HepG2 (cell line): ENCODE data around the gene ATP11A.

ENCODE experiments used
- ADNP ChIP-seq: sonication (generic); formaldehyde crosslinking; IDR thresholded peaks from 2 replicates; pipeline ENCODE4 v1.4.0; 2020; ENCODE audit warnings: missing genetic modification reagents
- JUN ChIP-seq: sonication (generic); formaldehyde crosslinking; IDR thresholded peaks from 2 replicates; pipeline ENCODE4 v1.4.0; 2020; ENCODE audit warnings: mild to moderate bottlenecking, missing genetic modification reagents
- MEIS1 ChIP-seq: sonication (generic); formaldehyde crosslinking; IDR thresholded peaks from 2 replicates; pipeline ENCODE4 v1.9.0; 2021; ENCODE audit warnings: mild to moderate bottlenecking, missing genetic modification reagents, moderate library complexity, borderline replicate concordance
- NFIC ChIP-seq: IDR thresholded peaks from 2 replicates; pipeline ENCODE4 v1.6.1; 2012; ENCODE audit warnings: mild to moderate bottlenecking, low read length, inconsistent platforms
- NR1H2 ChIP-seq: sonication (generic); formaldehyde crosslinking; IDR thresholded peaks from 2 replicates; pipeline ENCODE4 v1.8.1; 2022; ENCODE audit warnings: low read depth, missing genetic modification reagents, borderline replicate concordance
- POLR2A ChIP-seq, 2 experiments: IDR thresholded peaks; 2 replicates each; pipeline ENCODE4 v1.6.1; 2011; ENCODE audit warnings: low read depth in 2 of 2, low read length in 2 of 2, mild to moderate bottlenecking in 1 of 2, moderate library complexity in 1 of 2; ENCODE audit not compliant: insufficient read depth in 1 of 2
- RELA ChIP-seq: sonication (generic); formaldehyde crosslinking; IDR thresholded peaks from 2 replicates; pipeline ENCODE4 v1.4.0; 2020; ENCODE audit warnings: missing genetic modification reagents
- RNF2 ChIP-seq: fragments of 450-650 bp; conservative IDR thresholded peaks from 2 replicates; pipeline ENCODE4 v1.6.1; 2016; ENCODE audit warnings: low read depth
- ZFP36 ChIP-seq: fragments of 150-350 bp; IDR thresholded peaks from 2 replicates; pipeline ENCODE4 v1.6.1; 2018; ENCODE audit warnings: borderline replicate concordance, low read length, low read depth; ENCODE audit not compliant: partially characterized antibody
- TF ChIP-seq, protein P1 (sequence below): sonication (generic); formaldehyde crosslinking; IDR thresholded peaks from 2 replicates; pipeline ENCODE4 v1.5.0; 2020; ENCODE audit warnings: missing genetic modification reagents
- TF ChIP-seq, protein P2 (sequence below): sonication (generic); formaldehyde crosslinking; IDR thresholded peaks from 2 replicates; pipeline ENCODE4 v1.5.1; 2020; ENCODE audit warnings: mild to moderate bottlenecking, missing genetic modification reagents, moderate library complexity
- TF ChIP-seq, protein P3 (sequence below): sonication (generic); formaldehyde crosslinking; IDR thresholded peaks from 2 replicates; pipeline ENCODE4 v1.4.0; 2020; ENCODE audit warnings: missing genetic modification reagents
- TF ChIP-seq, protein P4 (sequence below): sonication (generic); formaldehyde crosslinking; IDR thresholded peaks from 2 replicates; pipeline ENCODE4 v1.5.0; 2020; ENCODE audit warnings: mild to moderate bottlenecking, missing genetic modification reagents, moderate library complexity
- TF ChIP-seq, protein P5 (sequence below), 2 experiments: IDR thresholded peaks; 2 replicates each; pipeline ENCODE4 v1.6.1; 2011 to 2012; ENCODE audit warnings: low read length in 2 of 2, borderline replicate concordance in 1 of 2, low read depth in 1 of 2, mild to moderate bottlenecking in 1 of 2, moderate library complexity in 1 of 2

DNA sequence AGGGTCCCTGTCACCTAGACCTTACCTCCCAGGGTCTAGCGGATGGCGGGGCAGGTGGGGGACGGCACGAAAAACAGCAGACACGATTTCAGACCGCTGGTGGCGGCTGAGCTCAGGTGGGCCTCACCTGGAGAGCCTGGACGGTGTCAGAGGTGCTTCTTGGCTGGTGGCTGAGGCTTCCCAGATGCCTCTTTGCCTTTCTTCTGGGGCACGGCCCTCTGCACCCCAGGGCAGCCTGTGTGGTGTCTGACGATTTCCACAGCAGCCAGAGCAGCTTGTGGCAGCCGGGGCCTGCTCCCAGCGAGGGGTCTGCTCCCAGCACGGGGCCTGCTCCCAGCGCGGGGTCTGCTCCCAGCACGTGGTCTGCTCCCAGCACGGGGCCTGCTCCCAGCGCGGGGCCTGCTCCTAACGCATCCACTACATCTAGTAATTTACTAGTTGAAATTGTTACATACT, 66.7 kb downstream of the ATP11A start:
- TF ChIP-seq MEIS1 (CRISPR knock-in tag) (no peak), POLR2A (IDR thresholded peaks at IDR 0.05; ENCODE audit: insufficient read depth in 1 of 2, low read depth in 2 of 2, low read length in 2 of 2) (no peak; a peak in 1 of 4 replicates), NR1H2 (CRISPR knock-in tag) (no peak), RELA (no peak), JUN (no peak), RNF2 (no peak; the same call in 1 of the 2 replicates), ADNP (no peak), ZFP36 (no peak), NFIC (no peak)
- TF ChIP-seq, protein P1, sequence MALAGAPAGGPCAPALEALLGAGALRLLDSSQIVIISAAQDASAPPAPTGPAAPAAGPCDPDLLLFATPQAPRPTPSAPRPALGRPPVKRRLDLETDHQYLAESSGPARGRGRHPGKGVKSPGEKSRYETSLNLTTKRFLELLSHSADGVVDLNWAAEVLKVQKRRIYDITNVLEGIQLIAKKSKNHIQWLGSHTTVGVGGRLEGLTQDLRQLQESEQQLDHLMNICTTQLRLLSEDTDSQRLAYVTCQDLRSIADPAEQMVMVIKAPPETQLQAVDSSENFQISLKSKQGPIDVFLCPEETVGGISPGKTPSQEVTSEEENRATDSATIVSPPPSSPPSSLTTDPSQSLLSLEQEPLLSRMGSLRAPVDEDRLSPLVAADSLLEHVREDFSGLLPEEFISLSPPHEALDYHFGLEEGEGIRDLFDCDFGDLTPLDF (CRISPR knock-in tag): no peak
- TF ChIP-seq, protein P2, sequence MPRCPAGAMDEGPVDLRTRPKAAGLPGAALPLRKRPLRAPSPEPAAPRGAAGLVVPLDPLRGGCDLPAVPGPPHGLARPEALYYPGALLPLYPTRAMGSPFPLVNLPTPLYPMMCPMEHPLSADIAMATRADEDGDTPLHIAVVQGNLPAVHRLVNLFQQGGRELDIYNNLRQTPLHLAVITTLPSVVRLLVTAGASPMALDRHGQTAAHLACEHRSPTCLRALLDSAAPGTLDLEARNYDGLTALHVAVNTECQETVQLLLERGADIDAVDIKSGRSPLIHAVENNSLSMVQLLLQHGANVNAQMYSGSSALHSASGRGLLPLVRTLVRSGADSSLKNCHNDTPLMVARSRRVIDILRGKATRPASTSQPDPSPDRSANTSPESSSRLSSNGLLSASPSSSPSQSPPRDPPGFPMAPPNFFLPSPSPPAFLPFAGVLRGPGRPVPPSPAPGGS (CRISPR knock-in tag): no peak
- TF ChIP-seq, protein P3, sequence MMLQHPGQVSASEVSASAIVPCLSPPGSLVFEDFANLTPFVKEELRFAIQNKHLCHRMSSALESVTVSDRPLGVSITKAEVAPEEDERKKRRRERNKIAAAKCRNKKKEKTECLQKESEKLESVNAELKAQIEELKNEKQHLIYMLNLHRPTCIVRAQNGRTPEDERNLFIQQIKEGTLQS (CRISPR knock-in tag): no peak
- TF ChIP-seq, protein P4, sequence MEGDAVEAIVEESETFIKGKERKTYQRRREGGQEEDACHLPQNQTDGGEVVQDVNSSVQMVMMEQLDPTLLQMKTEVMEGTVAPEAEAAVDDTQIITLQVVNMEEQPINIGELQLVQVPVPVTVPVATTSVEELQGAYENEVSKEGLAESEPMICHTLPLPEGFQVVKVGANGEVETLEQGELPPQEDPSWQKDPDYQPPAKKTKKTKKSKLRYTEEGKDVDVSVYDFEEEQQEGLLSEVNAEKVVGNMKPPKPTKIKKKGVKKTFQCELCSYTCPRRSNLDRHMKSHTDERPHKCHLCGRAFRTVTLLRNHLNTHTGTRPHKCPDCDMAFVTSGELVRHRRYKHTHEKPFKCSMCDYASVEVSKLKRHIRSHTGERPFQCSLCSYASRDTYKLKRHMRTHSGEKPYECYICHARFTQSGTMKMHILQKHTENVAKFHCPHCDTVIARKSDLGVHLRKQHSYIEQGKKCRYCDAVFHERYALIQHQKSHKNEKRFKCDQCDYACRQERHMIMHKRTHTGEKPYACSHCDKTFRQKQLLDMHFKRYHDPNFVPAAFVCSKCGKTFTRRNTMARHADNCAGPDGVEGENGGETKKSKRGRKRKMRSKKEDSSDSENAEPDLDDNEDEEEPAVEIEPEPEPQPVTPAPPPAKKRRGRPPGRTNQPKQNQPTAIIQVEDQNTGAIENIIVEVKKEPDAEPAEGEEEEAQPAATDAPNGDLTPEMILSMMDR: no peak
- TF ChIP-seq, protein P5, sequence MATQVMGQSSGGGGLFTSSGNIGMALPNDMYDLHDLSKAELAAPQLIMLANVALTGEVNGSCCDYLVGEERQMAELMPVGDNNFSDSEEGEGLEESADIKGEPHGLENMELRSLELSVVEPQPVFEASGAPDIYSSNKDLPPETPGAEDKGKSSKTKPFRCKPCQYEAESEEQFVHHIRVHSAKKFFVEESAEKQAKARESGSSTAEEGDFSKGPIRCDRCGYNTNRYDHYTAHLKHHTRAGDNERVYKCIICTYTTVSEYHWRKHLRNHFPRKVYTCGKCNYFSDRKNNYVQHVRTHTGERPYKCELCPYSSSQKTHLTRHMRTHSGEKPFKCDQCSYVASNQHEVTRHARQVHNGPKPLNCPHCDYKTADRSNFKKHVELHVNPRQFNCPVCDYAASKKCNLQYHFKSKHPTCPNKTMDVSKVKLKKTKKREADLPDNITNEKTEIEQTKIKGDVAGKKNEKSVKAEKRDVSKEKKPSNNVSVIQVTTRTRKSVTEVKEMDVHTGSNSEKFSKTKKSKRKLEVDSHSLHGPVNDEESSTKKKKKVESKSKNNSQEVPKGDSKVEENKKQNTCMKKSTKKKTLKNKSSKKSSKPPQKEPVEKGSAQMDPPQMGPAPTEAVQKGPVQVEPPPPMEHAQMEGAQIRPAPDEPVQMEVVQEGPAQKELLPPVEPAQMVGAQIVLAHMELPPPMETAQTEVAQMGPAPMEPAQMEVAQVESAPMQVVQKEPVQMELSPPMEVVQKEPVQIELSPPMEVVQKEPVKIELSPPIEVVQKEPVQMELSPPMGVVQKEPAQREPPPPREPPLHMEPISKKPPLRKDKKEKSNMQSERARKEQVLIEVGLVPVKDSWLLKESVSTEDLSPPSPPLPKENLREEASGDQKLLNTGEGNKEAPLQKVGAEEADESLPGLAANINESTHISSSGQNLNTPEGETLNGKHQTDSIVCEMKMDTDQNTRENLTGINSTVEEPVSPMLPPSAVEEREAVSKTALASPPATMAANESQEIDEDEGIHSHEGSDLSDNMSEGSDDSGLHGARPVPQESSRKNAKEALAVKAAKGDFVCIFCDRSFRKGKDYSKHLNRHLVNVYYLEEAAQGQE (IDR thresholded peaks at IDR 0.05; ENCODE audit: borderline replicate concordance in 1 of 2, low read depth in 1 of 2, low read length in 2 of 2): no peak
